Lower leg skin (tissue), 3 donors: Measurements from ENCODE around the gene SERPINA9.

Source experiments
- CTCF ChIP-seq, 3 donors: fragments of 450-650 bp; IDR thresholded peaks; one replicate each; pipeline ENCODE4 v1.5.1; 2016; ENCODE audit warnings: antibody characterized with exemption in 3 of 3, mild to moderate bottlenecking in 3 of 3, moderate library complexity in 2 of 3
- POLR2A ChIP-seq, 2 donors: fragments of 450-650 bp; IDR thresholded peaks; one replicate each; pipeline ENCODE4 v1.6.1; 2016 to 2017; ENCODE audit warnings: antibody characterized with exemption in 2 of 2, mild to moderate bottlenecking in 1 of 2, moderate library complexity in 1 of 2

- TF ChIP-seq CTCF (IDR thresholded peaks at IDR 0.05): peak in 2 of 3 donors; percentile 33 to 89
- no peak for TF ChIP-seq POLR2A (IDR thresholded peaks at IDR 0.05)
Observed at GRCh38 chr14:94485944-94486841, 10.2 kb upstream of the SERPINA9 start.
